Stimulated activated CD8-positive, alpha-beta memory T cell treated with anti-CD3 and anti-CD28 coated beads, Interleukin-4, amount 100 ng/mL, for 1 hour (primary cell): Measurements from ENCODE around the gene SYNGAP1.

Source experiments
- DNase-seq, 2 donors: peaks; one replicate each; pipeline ENCODE4 v3.0.0-alpha.2; 2020; ENCODE audit warnings: low read depth in 2 of 2, low spot score in 1 of 2

The SYNGAP1 gene

GRCh38 chr6:33434961-33435360 lies 15.1 kb downstream of the SYNGAP1 start:
- DNase-seq: no peak

- no peak for DNase-seq
These were observed 17.8 kb downstream of the SYNGAP1 start for GRCh38 chr6:33437666-33438065.

GRCh38 chr6:33438978-33439594 lies 19.2 kb downstream of the SYNGAP1 start:
- no peak for DNase-seq

GRCh38 chr6:33439956-33440648 lies 20.2 kb downstream of the SYNGAP1 start:
- DNase-seq: no peak

GRCh38 chr6:33440649-33441309 lies 20.9 kb downstream of the SYNGAP1 start:
- no peak for DNase-seq

GRCh38 chr6:33441457-33441856 lies 21.6 kb downstream of the SYNGAP1 start:
- no peak for DNase-seq

- no peak for DNase-seq
These were observed 22.4 kb downstream of the SYNGAP1 start for GRCh38 chr6:33442283-33442682.

GRCh38 chr6:33443025-33443424 lies 23.2 kb downstream of the SYNGAP1 start:
- DNase-seq: no peak

- no peak for DNase-seq
These were observed 24.0 kb downstream of the SYNGAP1 start for GRCh38 chr6:33443619-33444504.

- DNase-seq: no peak
These were observed 25.3 kb downstream of the SYNGAP1 start for GRCh38 chr6:33445119-33445603.

- DNase-seq: no peak
These were observed 26.5 kb downstream of the SYNGAP1 start for GRCh38 chr6:33446356-33446755.

- no peak for DNase-seq
These were observed 30.6 kb downstream of the SYNGAP1 start for GRCh38 chr6:33450434-33450833.

GRCh38 chr6:33451606-33452005 lies 31.7 kb downstream of the SYNGAP1 start:
- DNase-seq: no peak

GRCh38 chr6:33452496-33452895 lies 32.6 kb downstream of the SYNGAP1 start:
- DNase-seq: no peak

GRCh38 chr6:33453393-33454008 lies 33.6 kb downstream of the SYNGAP1 start:
- no peak for DNase-seq

GRCh38 chr6:33454009-33454946 lies 34.4 kb downstream of the SYNGAP1 start, which contains the start of gene ZBTB9:
Gene ZBTB9 (plus strand): TSS chr6:33454576. CDS start chr6:33455101, 525 bp downstream.
- peak; percentile 77 to 87 for DNase-seq

- no peak for DNase-seq
These were observed 35.2 kb downstream of the SYNGAP1 start for GRCh38 chr6:33455051-33455450.

GRCh38 chr6:33456156-33456555 lies 36.3 kb downstream of the SYNGAP1 start:
- no peak for DNase-seq

- no peak for DNase-seq
These were observed 38.8 kb downstream of the SYNGAP1 start for GRCh38 chr6:33458676-33459075.

GRCh38 chr6:33459226-33459625 lies 39.4 kb downstream of the SYNGAP1 start:
- DNase-seq: no peak
